ENCODE measurements around the gene MEX3A.
"Not testable (repeated sequence)": the region's sequence is repeated elsewhere in the genome, so short reads cannot be mapped to it uniquely, and the experiment has no call there.

The MEX3A gene

DNA sequence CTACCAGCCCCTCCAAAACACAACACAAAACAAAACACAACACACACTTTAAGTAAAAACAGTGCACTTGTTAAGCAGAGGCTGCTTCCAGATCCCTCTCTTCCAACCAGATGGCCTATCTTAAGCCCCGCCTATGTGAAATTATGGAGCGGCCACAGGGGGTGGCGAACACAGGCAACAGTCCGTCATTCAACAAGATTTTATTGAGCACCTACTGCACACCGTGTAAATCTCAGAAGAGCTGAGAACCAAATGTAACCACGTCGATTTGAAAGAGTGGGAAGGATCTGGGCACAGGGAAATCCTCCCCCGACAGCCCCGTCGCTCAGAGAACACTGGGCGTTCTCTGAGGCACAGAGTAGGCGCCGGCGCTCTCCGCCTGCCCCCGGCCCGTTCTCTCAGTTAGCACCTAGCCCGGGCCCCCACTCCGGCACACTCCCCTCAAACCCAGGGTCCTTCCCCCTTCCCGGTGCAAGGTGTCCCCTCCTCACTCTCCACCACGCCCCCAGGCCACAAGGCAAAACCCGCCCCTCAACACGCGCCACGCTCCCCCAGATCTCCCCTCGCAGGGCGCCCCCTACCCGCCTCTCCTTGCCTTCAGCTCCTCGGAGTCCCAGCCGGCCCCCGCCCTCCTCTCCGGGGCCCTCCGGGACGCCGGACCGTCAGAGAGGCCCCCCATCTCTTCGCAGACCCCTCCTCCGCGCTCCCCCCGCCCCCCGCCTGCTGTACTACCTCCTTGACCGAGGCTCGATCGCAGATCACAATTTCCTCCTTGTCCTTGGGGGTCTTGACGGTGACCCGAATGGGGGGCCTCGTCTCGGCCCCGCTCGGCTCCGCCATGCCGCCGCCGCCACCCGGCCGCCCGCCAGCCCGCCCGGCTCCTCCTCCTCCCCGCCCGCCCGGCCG lies 29.1 kb downstream of the MEX3A start:
- H3K4me3 ChIP-seq (ENCODE audit: low read depth, low read length): peak overlapping the region; percentile 78
- TF ChIP-seq, protein P1, sequence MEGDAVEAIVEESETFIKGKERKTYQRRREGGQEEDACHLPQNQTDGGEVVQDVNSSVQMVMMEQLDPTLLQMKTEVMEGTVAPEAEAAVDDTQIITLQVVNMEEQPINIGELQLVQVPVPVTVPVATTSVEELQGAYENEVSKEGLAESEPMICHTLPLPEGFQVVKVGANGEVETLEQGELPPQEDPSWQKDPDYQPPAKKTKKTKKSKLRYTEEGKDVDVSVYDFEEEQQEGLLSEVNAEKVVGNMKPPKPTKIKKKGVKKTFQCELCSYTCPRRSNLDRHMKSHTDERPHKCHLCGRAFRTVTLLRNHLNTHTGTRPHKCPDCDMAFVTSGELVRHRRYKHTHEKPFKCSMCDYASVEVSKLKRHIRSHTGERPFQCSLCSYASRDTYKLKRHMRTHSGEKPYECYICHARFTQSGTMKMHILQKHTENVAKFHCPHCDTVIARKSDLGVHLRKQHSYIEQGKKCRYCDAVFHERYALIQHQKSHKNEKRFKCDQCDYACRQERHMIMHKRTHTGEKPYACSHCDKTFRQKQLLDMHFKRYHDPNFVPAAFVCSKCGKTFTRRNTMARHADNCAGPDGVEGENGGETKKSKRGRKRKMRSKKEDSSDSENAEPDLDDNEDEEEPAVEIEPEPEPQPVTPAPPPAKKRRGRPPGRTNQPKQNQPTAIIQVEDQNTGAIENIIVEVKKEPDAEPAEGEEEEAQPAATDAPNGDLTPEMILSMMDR (conservative IDR thresholded peaks at IDR 0.05; ENCODE audit: low read depth, low read length): peak; percentile 25
- peak; percentile 82 for DNase-seq (ENCODE audit: low read depth)

DNA sequence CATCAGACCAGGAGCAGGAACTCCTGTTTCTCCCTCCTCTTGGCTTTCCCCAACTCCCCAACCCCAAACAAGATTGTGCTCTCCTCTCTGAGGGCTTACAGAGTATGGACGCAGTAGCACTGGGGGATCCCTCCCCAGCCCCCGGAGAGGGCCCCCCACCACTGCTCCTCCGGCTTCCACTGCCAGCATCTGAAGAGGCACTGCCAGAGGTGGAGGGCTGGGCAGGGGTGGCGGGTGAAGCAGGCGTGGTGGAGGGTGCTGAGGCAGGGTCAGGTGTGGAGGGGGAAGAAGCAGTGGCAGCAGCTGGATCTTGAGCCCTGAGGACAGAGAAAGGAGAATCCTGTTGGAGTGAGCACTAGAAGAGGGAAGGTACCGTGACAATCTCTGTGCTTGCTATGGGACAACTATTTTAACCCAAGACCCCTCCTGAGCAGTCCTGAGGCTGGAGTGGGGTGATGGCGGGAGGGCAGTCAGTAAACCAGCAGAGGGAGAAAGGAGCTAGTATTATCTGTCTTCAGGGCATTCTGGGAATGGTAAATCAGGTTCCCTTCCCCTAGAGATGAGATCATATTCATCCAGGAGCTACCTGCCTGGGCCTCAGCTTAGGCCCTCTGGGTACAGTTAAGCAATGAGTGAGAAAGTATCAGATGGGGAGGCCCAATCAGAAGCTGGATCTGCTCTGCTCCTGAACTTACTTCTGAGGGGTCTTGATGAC lies 31.1 kb downstream of the MEX3A start:
- TF ChIP-seq, protein P1 (conservative IDR thresholded peaks at IDR 0.05; ENCODE audit: low read depth, low read length): no peak
- H3K4me3 ChIP-seq (ENCODE audit: low read depth, low read length): no peak overlapping the region
- no peak for DNase-seq (ENCODE audit: low read depth)

DNA sequence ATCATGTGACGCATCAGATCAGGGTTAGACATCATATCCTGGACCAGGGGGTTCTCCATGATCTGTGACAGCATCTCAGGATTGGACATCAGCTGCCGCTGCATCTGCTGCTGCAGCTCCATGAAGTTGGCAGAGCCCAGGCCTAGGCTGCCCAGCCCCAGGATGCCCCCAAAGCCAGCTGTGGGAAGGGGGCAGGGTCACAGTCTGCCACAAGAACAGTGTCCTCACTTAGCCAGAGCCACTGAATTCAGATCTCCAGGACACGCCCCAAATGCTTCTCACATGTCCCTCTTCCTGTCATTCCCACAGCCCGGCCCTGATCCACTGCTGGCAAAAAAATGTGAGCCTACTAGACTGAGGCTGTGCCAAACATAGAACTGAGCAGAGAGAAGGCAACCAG lies 31.9 kb downstream of the MEX3A start:
- no peak overlapping the region for H3K4me3 ChIP-seq (ENCODE audit: low read depth, low read length)
- TF ChIP-seq, protein P1 (conservative IDR thresholded peaks at IDR 0.05; ENCODE audit: low read depth, low read length): no peak
- no peak for DNase-seq (ENCODE audit: low read depth)

DNA sequence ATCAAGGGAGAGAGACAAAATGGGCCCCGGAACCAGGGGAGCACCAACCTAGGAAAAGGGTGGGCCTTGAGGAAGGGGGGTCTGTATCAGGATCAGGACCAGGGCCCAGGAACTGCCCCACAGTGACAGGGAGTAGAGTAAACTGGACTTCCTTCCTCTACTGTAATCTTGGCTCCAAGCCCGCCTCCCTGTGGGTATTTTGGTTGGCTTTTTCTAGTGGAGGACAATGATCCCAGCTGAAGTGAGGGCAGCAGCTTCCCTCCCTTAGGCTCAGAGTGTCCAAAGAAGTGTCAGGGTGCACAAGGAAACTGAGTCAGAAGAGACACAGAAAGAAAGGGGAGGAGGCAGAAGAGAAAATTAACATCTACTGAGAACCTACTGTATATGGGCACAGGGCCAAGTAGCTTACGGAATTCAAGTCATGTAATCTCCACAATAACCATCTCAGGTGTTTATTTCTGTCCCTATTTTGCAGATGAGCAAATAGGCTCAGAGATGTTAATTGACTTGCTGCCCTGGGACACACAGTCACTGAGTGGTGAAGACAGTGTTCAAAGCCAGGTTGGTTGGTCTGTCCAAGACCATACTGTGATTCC lies 33.5 kb downstream of the MEX3A start:
- H3K4me3 ChIP-seq (ENCODE audit: low read depth, low read length): no peak overlapping the region
- DNase-seq (ENCODE audit: low read depth): no peak
- TF ChIP-seq, protein P1 (conservative IDR thresholded peaks at IDR 0.05; ENCODE audit: low read depth, low read length): no peak

DNA sequence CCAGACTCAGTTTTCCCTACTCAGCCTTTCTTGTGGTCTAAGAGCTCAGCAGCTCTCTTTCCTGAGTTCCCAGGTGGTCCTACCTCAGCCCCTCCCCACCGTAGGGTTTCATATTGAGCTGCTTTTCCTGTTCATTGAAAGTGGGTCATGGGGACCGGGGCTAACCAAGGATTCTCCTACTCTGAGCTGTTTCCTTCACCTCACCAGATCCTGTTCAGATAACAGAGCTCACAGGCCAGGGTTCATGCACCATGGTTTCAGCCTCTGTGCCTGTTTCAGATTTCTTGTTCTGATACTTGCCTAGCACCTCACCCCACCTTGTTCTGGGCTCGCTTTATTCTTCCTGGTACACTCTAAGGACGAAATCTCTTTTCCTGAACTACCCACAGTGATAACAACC lies 37.2 kb downstream of the MEX3A start:
- DNase-seq (ENCODE audit: low read depth): no peak
- no peak overlapping the region for H3K4me3 ChIP-seq (ENCODE audit: low read depth, low read length)
- TF ChIP-seq, protein P1 (conservative IDR thresholded peaks at IDR 0.05; ENCODE audit: low read depth, low read length): no peak

DNA sequence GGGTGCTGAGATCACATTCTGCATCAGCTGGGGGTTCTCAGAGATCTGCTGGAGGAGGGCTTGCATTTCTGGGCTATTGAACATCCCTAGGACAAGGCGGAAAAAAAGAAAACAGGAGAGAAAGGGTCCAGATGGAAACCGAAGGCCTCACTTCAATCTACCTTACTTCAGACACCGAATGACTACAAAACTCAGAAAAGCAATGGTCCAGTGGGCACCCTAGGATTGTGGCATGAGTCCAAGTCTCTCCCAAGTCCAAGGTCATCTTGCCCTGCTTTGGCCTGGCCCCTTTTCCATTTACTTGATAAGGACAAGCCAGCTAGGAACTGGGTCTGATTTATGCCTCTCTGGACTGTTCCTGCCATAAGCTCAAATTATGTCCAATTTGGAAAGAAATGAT lies 39.4 kb downstream of the MEX3A start:
- TF ChIP-seq, protein P1 (conservative IDR thresholded peaks at IDR 0.05; ENCODE audit: low read depth, low read length): no peak
- H3K4me3 ChIP-seq (ENCODE audit: low read depth, low read length): no peak overlapping the region
- no peak for DNase-seq (ENCODE audit: low read depth)

DNA sequence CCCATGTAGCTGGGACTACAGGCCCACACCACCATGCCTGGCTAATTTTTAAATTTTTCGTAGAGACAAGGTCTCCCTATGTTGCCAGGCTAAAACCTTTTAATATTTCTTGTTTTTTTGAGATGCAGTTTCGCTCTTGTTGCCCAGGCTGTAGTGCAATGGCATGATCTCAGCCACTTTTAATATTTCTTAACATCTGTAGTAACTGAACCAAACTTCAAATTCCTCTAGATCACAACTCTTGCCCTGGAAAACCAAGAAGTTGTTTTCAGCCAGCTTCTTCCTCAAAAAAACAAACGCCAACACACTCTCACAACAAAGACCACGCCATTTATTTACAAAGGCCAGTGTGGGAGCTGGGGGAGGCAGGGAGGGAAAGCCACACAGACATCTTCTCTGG lies 47.3 kb downstream of the MEX3A start:
- DNase-seq (ENCODE audit: low read depth); H3K4me3 ChIP-seq (ENCODE audit: low read depth, low read length): not testable (repeated sequence)

Data from choroid plexus epithelial cell (primary cell).